ENCODE results near the gene SLC26A6.

Gene SLC26A6

GRCh38 chr3:48661501-48662144 lies 26.4 kb upstream of the SLC26A6 start:
- in situ Hi-C loops (cut with HindIII; ENCODE audit: low sequenced_read_pairs) = no loop called here

- in situ Hi-C loops (cut with HindIII; ENCODE audit: low sequenced_read_pairs) = no loop called here
These were observed 25.6 kb upstream of the SLC26A6 start for GRCh38 chr3:48660800-48661400.

GRCh38 chr3:48656841-48657281 lies 21.6 kb upstream of the SLC26A6 start:
- in situ Hi-C loops (cut with HindIII; ENCODE audit: low sequenced_read_pairs) = no loop called here

GRCh38 chr3:48656061-48656840 lies 21.0 kb upstream of the SLC26A6 start:
- in situ Hi-C loops (cut with HindIII; ENCODE audit: low sequenced_read_pairs) = no loop called here

- in situ Hi-C loops (cut with HindIII; ENCODE audit: low sequenced_read_pairs) = no loop called here
These were observed 20.3 kb upstream of the SLC26A6 start for GRCh38 chr3:48655606-48656005.

- in situ Hi-C loops (cut with HindIII; ENCODE audit: low sequenced_read_pairs) = no loop called here
These were observed 19.8 kb upstream of the SLC26A6 start for GRCh38 chr3:48655063-48655462.

GRCh38 chr3:48652923-48653715 lies 17.9 kb upstream of the SLC26A6 start:
- in situ Hi-C loops (cut with HindIII; ENCODE audit: low sequenced_read_pairs) = no loop called here

GRCh38 chr3:48651771-48652170 lies 16.5 kb upstream of the SLC26A6 start:
- in situ Hi-C loops (cut with HindIII; ENCODE audit: low sequenced_read_pairs) = no loop called here

- in situ Hi-C loops (cut with HindIII; ENCODE audit: low sequenced_read_pairs) = no loop called here
These were observed 15.5 kb upstream of the SLC26A6 start for GRCh38 chr3:48650723-48651122.

GRCh38 chr3:48648188-48648850 lies 13.1 kb upstream of the SLC26A6 start:
- in situ Hi-C loops (cut with HindIII; ENCODE audit: low sequenced_read_pairs) = no loop called here

GRCh38 chr3:48647714-48648113 lies 12.5 kb upstream of the SLC26A6 start:
- in situ Hi-C loops (cut with HindIII; ENCODE audit: low sequenced_read_pairs) = no loop called here

GRCh38 chr3:48644898-48645760 lies 9.9 kb upstream of the SLC26A6 start:
- in situ Hi-C loops (cut with HindIII; ENCODE audit: low sequenced_read_pairs) = no loop called here

- in situ Hi-C loops (cut with HindIII; ENCODE audit: low sequenced_read_pairs) = no loop called here
These were observed 7.3 kb upstream of the SLC26A6 start for GRCh38 chr3:48642605-48643004.

- in situ Hi-C loops (cut with HindIII; ENCODE audit: low sequenced_read_pairs) = no loop called here
These were observed 6.1 kb upstream of the SLC26A6 start for GRCh38 chr3:48641396-48641795.

GRCh38 chr3:48639944-48640606 lies 4.8 kb upstream of the SLC26A6 start:
- in situ Hi-C loops (cut with HindIII; ENCODE audit: low sequenced_read_pairs) = loop anchor here (10.0 kb wide), 2 partner anchors 85 to 165 kb away; partner anchors contain the start of gene PFKFB4

- in situ Hi-C loops (cut with HindIII; ENCODE audit: low sequenced_read_pairs) = loop anchor here (10.0 kb wide), 2 partner anchors 83 to 163 kb away; partner anchors contain the start of gene PFKFB4
These were observed 2.0 kb upstream of the SLC26A6 start for GRCh38 chr3:48637305-48637704.

- in situ Hi-C loops (cut with HindIII; ENCODE audit: low sequenced_read_pairs) = loop anchor here (10.0 kb wide), 2 partner anchors 81 to 161 kb away; partner anchors contain the start of gene PFKFB4
These were observed 941 bp upstream of the SLC26A6 start for GRCh38 chr3:48636149-48636655.

GRCh38 chr3:48634661-48635221 lies 520 bp downstream of the SLC26A6 start:
- in situ Hi-C loops (cut with HindIII; ENCODE audit: low sequenced_read_pairs) = loop anchor here (10.0 kb wide), 2 partner anchors 80 to 160 kb away; partner anchors contain the start of gene PFKFB4
